Muscle layer of colon (tissue), 2 donors: ENCODE results near the gene MGST3.
"Not testable (repeated sequence)": the region's sequence is repeated elsewhere in the genome, so short reads cannot be mapped to it uniquely, and the experiment has no call there.

Experiments
- H3K27ac ChIP-seq: one replicate; pipeline ENCODE4 v1.7.0; 2013; ENCODE audit warnings: low read depth, mild to moderate bottlenecking, low read length, moderate library complexity
- H3K27me3 ChIP-seq, 2 donors: one replicate each; pipeline ENCODE4 v1.7.0; 2013; ENCODE audit warnings: low read length in 2 of 2, mild to moderate bottlenecking in 2 of 2; ENCODE audit not compliant: insufficient read depth in 2 of 2, control insufficient read depth in 1 of 2
- H3K36me3 ChIP-seq: one replicate; pipeline ENCODE4 v1.7.0; 2013; ENCODE audit warnings: mild to moderate bottlenecking, low read length; ENCODE audit not compliant: insufficient read depth
- H3K4me1 ChIP-seq: one replicate; pipeline ENCODE4 v1.7.0; 2013; ENCODE audit warnings: mild to moderate bottlenecking, low read length; ENCODE audit not compliant: insufficient read depth
- H3K4me3 ChIP-seq, 2 donors: one replicate each; pipeline ENCODE4 v1.7.0; 2013; ENCODE audit warnings: low read length in 2 of 2, low read depth in 1 of 2, mild to moderate bottlenecking in 1 of 2, moderate library complexity in 1 of 2
- H3K9ac ChIP-seq: one replicate; pipeline ENCODE4 v1.7.0; 2013; ENCODE audit warnings: low read length
- H3K9me3 ChIP-seq: one replicate; pipeline ENCODE4 v1.7.0; 2013; ENCODE audit warnings: mild to moderate bottlenecking, low read length
- donor health status: abdominal sarcoma.
- donor health status: Adenocarcinoma of cecum.

The MGST3 gene

GRCh38 chr1:165629848-165630628 is 996 bp upstream of the MGST3 start:
- Histone ChIP-seq H3K4me1 (peaks cover 24% of the 10 kb centered on the region), H3K4me3 (peak overlapping the region; percentile 90 to 95), H3K9ac (peak overlapping the region; percentile 54), H3K9me3 (no peaks in the 10 kb centered on the region), H3K27ac (peak overlapping the region; percentile 94), H3K27me3 (no peaks in the 10 kb centered on the region), H3K36me3 (no peaks in the 10 kb centered on the region)

GRCh38 chr1:165631342-165632151 is 513 bp downstream of the MGST3 start:
- H3K9ac ChIP-seq = peak overlapping the region; percentile 85
- H3K9me3 ChIP-seq = no peaks in the 10 kb centered on the region
- H3K4me3 ChIP-seq = peak overlapping the region; percentile 90 to 95
- peak overlapping the region; percentile 94 for H3K27ac ChIP-seq
- H3K36me3 ChIP-seq = no peaks in the 10 kb centered on the region
- H3K4me1 ChIP-seq = peaks cover 24% of the 10 kb centered on the region
- H3K27me3 ChIP-seq = no peaks in the 10 kb centered on the region

DNA sequence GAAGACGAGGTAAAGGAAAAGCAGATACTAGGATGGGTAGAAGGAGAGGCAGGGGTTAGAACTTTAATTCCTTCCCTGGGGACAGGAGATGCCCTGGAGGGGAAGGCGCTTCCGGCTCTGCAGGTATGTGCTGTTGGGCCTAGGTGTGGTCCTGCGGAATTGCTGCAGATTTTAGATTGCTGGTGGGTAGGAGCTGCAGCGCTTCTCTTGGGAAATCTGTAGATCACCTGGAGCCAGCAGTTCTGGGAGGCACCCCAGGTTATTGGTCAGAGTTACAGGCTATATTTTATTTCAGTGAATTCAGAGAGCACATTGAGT is 1.1 kb downstream of the MGST3 start:
- H3K27ac ChIP-seq = peak overlapping the region; percentile 94
- H3K36me3 ChIP-seq = no peaks in the 10 kb centered on the region
- peaks cover 28% of the 10 kb centered on the region for H3K4me1 ChIP-seq
- H3K4me3 ChIP-seq = peak overlapping the region; percentile 90 to 95
- H3K9me3 ChIP-seq = no peaks in the 10 kb centered on the region
- peak overlapping the region; percentile 85 for H3K9ac ChIP-seq
- no peaks in the 10 kb centered on the region for H3K27me3 ChIP-seq

- Histone ChIP-seq H3K4me1 (peaks cover 32% of the 10 kb centered on the region), H3K27ac (peak overlapping the region; percentile 94), H3K27me3 (no peaks in the 10 kb centered on the region), H3K9me3 (no peaks in the 10 kb centered on the region), H3K4me3 (peak overlapping the region; percentile 90 to 95), H3K9ac (peak overlapping the region; percentile 85), H3K36me3 (peaks cover 2% of the 10 kb centered on the region)
These were observed 1.5 kb downstream of the MGST3 start for GRCh38 chr1:165632491-165632890.

GRCh38 chr1:165633614-165634013 is 2.6 kb downstream of the MGST3 start:
- no peak overlapping the region for H3K27ac ChIP-seq

GRCh38 chr1:165634154-165634921 is 3.3 kb downstream of the MGST3 start:
- H3K4me3 ChIP-seq = no peak overlapping the region
- H3K9me3 ChIP-seq = no peaks in the 10 kb centered on the region
- H3K27ac ChIP-seq = no peak overlapping the region
- peaks cover 39% of the 10 kb centered on the region for H3K4me1 ChIP-seq
- no peaks in the 10 kb centered on the region for H3K27me3 ChIP-seq
- peaks cover 8% of the 10 kb centered on the region for H3K36me3 ChIP-seq
- no peak overlapping the region for H3K9ac ChIP-seq

More at GRCh38 chr1:165633614-165634013, 2.6 kb downstream of the MGST3 start:
- Histone ChIP-seq H3K4me3 (no peak overlapping the region), H3K36me3 (peaks cover 8% of the 10 kb centered on the region), H3K9ac (no peak overlapping the region), H3K9me3 (no peaks in the 10 kb centered on the region), H3K27me3 (no peaks in the 10 kb centered on the region), H3K4me1 (peaks cover 39% of the 10 kb centered on the region)

DNA sequence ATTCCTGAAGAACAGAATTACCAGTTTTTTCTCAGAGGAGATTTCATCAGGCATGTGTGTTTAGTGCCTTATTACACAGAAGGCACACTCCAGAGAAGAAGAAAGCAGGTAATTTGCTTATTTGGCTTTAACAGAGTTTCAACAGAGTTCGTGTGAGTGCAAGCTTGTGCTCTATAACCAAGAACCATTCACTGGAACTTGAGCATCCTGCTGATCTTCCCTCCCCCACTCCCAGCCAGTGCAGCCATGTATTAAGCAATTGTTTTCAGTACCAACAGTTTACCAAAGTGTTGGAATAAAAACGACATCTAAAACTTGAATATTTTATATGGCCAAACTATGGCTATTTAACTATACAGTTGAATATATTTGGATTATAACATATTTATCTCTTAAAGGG is 4.3 kb downstream of the MGST3 start:
- Histone ChIP-seq H3K27ac (no peak overlapping the region), H3K9ac (no peak overlapping the region), H3K4me1 (peaks cover 39% of the 10 kb centered on the region), H3K27me3 (no peaks in the 10 kb centered on the region), H3K36me3 (peaks cover 8% of the 10 kb centered on the region), H3K4me3 (no peak overlapping the region), H3K9me3 (no peaks in the 10 kb centered on the region)

- Histone ChIP-seq H3K4me3 (no peak overlapping the region), H3K4me1 (peaks cover 39% of the 10 kb centered on the region), H3K36me3 (peaks cover 8% of the 10 kb centered on the region), H3K27ac (no peak overlapping the region), H3K27me3 (no peaks in the 10 kb centered on the region), H3K9me3 (no peaks in the 10 kb centered on the region), H3K9ac (no peak overlapping the region)
These were observed 4.8 kb downstream of the MGST3 start for GRCh38 chr1:165635823-165636222.

- H3K9me3 ChIP-seq = no peaks in the 10 kb centered on the region
- no peaks in the 10 kb centered on the region for H3K27me3 ChIP-seq
- H3K27ac ChIP-seq = no peak overlapping the region
- no peak overlapping the region for H3K4me3 ChIP-seq
- H3K9ac ChIP-seq = no peak overlapping the region
- H3K4me1 ChIP-seq = peaks cover 35% of the 10 kb centered on the region
- H3K36me3 ChIP-seq = peaks cover 8% of the 10 kb centered on the region
These were observed 6.4 kb downstream of the MGST3 start for GRCh38 chr1:165637427-165637826.

DNA sequence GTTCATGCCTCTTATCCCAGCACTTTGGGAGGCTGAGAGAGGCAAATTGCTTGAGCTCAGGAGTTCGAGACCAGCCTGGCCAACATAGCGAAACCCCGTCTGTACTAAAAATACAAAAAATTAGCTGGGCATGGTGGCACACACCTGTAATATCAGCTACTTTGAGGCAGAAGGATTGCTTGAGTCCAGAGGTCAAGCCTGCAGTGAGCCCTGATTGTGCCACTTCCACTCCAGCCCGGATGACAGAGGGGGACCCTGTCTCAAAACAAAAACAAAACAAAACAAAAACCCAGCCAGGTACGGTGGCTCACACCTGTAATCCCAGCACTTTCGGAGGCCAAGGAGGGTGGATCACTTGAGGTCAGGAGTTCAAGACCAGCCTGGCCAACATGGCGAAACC is 7.2 kb downstream of the MGST3 start:
- H3K9ac ChIP-seq, H3K27ac ChIP-seq, H3K9me3 ChIP-seq, H3K36me3 ChIP-seq, H3K27me3 ChIP-seq, H3K4me3 ChIP-seq: not testable (repeated sequence)
- H3K4me1 ChIP-seq = peaks cover 27% of the 10 kb centered on the region
